Measurements from ENCODE around the gene ZIC2.

DNA sequence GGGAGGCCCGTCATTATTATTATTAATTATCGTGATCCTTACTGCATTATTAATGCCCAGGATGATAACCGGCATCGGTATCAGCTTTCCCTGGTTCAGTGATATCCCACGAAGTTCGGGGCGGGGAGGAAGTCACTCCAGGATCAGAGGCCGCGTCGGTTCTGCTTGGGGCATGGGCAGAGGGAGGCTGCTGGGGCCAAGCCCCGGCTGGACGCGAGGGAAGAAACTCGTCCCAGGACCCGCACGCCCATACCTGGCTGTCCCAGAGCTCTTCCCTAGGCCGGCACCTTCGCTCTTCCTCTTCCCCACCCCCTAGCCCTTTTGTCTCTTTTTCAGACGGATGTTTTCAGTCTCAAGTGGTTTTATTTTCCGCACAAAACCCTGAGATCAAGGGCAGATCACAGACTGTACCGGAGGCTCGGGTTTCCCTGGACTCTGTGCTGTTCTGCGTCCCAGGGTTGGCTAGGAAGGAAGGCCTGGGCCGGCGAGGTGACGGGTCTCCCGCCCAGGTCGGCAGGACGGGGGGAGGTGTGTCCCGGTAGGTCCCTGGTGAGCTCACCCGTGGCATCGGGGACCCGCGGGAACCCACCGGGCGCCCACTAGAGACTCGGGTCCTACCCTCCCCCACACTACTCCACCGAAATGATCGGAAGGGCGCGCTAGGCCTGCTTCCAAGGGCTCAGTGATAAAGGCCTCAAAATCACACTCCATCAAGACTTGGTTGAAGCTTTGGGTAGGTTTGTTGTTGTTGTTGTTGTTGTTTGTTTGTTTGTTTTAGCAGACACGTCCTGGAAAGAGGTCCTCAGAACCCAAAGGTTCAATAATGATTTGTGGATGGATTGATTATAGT lies 7.9 kb downstream of the ZIC2 start:
- TF ChIP-seq, protein P1, sequence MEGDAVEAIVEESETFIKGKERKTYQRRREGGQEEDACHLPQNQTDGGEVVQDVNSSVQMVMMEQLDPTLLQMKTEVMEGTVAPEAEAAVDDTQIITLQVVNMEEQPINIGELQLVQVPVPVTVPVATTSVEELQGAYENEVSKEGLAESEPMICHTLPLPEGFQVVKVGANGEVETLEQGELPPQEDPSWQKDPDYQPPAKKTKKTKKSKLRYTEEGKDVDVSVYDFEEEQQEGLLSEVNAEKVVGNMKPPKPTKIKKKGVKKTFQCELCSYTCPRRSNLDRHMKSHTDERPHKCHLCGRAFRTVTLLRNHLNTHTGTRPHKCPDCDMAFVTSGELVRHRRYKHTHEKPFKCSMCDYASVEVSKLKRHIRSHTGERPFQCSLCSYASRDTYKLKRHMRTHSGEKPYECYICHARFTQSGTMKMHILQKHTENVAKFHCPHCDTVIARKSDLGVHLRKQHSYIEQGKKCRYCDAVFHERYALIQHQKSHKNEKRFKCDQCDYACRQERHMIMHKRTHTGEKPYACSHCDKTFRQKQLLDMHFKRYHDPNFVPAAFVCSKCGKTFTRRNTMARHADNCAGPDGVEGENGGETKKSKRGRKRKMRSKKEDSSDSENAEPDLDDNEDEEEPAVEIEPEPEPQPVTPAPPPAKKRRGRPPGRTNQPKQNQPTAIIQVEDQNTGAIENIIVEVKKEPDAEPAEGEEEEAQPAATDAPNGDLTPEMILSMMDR (IDR thresholded peaks at IDR 0.05): no peak
- TF ChIP-seq POLR2A (IDR thresholded peaks at IDR 0.05): no peak

All from lower leg skin (tissue), 3 donors.